ENCODE results near the gene MAP3K5. TPM values are rescaled to one million over a fixed set of nuclear protein-coding genes. Genes with fewer than 3 reads are reported as not detected.

MAP3K5 gene
- total RNA-seq, 1 experiment from 2014 or later: 14.0 TPM

GRCh38 chr6:136647363-136647852 lies 144.9 kb downstream of the MAP3K5 start:
- peak; percentile 62 for DNase-seq (ENCODE audit: low read depth)

DNA sequence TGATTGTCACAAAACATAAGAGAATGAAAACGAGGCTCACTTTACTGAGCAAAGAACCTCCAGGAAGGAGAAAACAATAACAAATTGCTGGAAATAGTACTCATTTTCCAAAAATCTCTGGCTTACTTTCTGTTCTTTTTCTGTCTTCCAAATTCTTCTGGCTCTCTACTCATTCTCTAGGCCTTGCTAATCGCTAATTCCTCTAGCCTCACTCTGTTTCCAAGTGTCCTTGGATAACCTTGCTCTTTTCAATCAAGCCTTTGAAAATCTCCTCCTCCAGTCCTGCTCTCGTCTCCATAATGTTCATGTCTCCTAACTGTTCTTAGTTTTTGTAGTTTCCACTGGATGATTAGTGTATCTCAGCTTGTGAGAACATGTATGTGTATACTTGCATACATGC lies 145.9 kb downstream of the MAP3K5 start:
- DNase-seq (ENCODE audit: low read depth): peak; percentile 15

GRCh38 chr6:136644597-136644952 lies 147.7 kb downstream of the MAP3K5 start:
- no peak for DNase-seq (ENCODE audit: low read depth)

- DNase-seq (ENCODE audit: low read depth): peak; percentile 90
Measured at GRCh38 chr6:136643850-136644596, 148.3 kb downstream of the MAP3K5 start.

- no peak for DNase-seq (ENCODE audit: low read depth)
Measured at GRCh38 chr6:136641873-136642465, 150.3 kb downstream of the MAP3K5 start.

DNA sequence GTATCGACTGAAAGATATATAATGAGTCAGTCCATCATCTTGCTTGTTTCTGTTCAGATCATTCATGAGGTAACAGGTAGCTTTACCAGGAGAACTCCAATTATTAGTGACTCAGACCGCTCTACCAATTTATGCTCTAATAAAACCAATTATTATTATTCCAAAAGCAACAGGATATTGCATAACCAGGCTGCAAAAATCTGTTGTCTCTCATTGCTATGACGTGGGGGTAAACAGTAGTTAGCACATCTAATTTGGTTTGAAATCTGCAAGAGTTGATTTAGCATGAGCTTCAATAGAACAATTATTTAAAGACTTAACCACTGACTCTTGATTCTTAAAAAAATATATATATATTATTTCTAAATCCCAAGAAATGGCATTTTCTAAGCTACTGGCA lies 151.1 kb downstream of the MAP3K5 start:
- no peak for DNase-seq (ENCODE audit: low read depth)

DNA sequence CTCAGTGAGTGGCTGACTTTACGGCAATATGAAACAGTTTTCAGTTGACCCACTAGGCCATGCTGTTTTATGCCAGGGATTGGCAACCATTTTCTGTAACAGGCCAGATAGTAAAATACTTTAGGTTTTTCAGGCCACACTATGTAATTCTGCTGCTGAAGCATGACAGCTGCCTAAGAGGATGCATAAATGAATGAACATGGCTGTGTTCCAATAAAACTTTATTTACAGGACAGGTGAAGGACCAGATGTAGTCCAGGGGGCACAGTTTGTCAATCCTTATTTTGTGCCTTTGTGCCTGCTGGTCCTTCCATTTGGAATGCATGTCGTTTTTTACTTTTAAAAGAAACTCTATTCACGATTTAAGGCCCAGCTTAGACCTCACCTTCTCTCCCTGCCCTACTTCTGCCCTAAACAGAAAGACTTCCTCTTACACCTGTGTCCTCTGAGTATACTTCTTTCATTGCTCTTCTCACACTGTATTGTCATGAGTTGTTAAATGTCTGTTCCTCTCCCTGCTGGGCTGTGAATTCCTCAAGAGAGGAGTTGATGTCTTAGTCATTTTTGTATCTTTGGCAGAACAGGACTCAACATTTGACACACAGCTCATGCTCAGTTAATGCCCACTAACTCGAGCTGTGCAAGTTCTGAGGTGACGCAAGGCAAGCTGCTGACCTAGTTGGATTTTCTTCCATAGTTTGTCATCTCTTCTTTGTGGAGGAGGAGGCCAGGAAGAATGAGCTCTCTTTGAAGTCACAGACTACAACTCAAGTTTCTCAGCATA lies 152.0 kb downstream of the MAP3K5 start:
- no peak for DNase-seq (ENCODE audit: low read depth)

GRCh38 chr6:136639702-136640101 lies 152.6 kb downstream of the MAP3K5 start:
- no peak for DNase-seq (ENCODE audit: low read depth)

- no peak for DNase-seq (ENCODE audit: low read depth)
Measured at GRCh38 chr6:136635615-136636014, 156.7 kb downstream of the MAP3K5 start.

DNA sequence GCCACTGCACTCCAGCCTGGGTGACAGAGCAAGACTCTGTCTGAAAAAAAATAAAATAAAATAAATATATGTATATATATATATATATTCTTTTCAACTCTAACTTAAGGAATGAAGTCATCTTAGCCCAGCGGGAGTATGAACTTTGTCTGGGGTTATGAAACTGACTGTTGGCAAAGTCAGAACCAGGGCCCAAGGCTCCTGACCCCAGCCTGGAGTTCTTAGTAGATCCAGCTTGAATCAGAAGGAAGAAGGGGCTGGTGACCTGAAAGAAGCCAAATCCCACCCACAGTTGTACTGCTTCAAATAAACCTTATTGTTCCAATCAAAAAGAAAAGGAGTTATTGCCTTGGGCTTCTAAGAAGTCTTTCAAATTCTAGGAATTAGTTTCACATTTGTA lies 158.9 kb downstream of the MAP3K5 start:
- no peak for DNase-seq (ENCODE audit: low read depth)

DNA sequence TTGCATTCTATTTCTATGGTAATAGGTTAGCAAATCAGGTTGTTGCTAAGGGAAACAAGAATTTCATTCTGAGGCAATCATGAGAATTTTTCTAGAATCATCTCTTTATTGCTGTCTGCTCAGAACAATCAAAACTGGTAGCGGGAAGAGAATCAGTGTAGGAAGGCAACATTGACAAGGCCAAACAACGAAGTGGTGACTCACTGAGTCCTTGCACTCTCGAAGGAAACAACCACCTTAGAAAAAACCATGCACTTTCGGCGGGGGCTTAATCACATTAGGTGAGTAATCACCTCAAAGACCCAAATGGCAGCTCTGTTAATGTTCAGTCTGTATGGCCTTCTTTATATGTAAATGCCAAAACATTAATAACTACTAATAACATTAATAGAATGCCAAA lies 163.3 kb downstream of the MAP3K5 start:
- peak; percentile 71 for DNase-seq (ENCODE audit: low read depth)

- DNase-seq (ENCODE audit: low read depth): no peak
Measured at GRCh38 chr6:136627191-136627590, 165.1 kb downstream of the MAP3K5 start.

GRCh38 chr6:136625293-136625692 lies 167.0 kb downstream of the MAP3K5 start:
- DNase-seq (ENCODE audit: low read depth): no peak

- no peak for DNase-seq (ENCODE audit: low read depth)
Measured at GRCh38 chr6:136624347-136624746, 167.9 kb downstream of the MAP3K5 start.

GRCh38 chr6:136618086-136618485 lies 174.2 kb downstream of the MAP3K5 start:
- no peak for DNase-seq (ENCODE audit: low read depth)

DNA sequence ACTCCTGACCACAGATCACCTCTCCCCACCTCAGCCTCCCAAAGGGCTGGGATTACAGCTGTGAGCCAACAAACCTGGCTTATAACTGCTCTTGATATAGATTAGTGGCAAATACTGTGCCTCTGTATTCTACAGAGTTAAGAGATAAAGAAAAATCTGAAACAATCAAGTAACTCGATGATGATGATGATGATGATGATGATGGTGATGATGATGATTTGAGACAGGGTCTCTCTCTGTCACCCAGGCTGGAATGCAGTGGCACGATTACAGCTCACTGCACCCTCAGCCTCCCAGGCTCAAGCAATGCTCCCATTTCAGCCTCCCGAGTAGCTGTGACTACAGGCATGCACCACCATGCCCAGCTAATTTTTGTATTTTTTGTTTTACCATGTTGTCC lies 175.8 kb downstream of the MAP3K5 start:
- no peak for DNase-seq (ENCODE audit: low read depth)

- no peak for DNase-seq (ENCODE audit: low read depth)
Measured at GRCh38 chr6:136614994-136615393, 177.3 kb downstream of the MAP3K5 start.

DNA sequence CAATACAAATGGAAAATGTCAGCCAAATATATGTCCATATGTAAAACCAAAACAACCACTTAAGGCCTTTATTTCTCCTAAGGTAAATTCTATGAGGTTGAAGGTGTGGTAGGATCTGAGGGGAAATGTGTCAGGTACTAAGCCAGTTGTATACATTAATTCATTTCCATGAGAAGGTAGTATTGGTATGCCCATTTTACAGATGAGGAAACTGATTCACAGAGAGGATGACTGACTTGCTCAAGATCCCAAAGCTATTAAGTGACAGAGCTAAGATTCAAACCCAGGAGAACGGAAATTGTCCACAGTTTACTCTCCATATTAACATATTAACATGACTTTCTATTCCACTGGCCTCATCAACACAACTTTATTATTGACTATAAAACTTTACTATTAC lies 177.9 kb downstream of the MAP3K5 start:
- DNase-seq (ENCODE audit: low read depth): no peak

- DNase-seq (ENCODE audit: low read depth): no peak
Measured at GRCh38 chr6:136613477-136613876, 178.8 kb downstream of the MAP3K5 start.

DNA sequence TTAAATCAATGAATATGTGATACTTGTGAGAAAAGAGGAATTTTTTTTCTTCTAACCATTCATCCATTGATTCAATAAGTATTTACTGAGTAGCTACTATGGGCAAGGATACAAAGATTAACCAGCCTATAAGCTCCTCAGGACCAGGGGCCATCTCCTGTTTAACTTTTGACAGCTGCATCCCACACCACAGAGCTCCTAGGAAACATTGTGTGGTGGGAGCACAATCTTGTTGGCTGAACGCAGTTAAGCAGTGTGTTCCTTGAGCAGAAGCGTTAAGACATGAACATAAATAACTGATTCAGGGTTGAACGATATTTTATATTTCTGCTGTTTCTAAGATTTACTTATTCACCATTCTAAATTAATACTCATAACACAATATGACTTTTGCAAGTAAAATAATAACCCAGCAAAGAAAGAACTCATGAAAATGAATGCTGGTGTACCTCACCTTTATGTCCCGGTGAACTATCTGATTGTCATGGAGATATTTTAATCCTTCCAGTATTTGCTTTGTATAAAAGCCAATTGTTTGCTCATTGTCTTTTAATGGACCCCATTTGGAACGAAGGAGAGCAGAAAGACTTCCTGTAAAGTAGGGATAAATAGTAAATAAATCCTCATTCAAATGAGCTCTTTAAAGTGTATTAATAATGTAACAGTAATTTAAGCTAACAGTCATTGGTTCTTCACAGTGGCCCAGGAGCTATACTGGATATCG lies 179.4 kb downstream of the MAP3K5 start:
- DNase-seq (ENCODE audit: low read depth): no peak

GRCh38 chr6:136611746-136612145 lies 180.5 kb downstream of the MAP3K5 start:
- DNase-seq (ENCODE audit: low read depth): no peak

GRCh38 chr6:136611133-136611532 lies 181.1 kb downstream of the MAP3K5 start:
- DNase-seq (ENCODE audit: low read depth): no peak

Measured in M059J (cell line).